ENCODE data around the gene CUTC.
"Not testable (repeated sequence)": the region's sequence is repeated elsewhere in the genome, so short reads cannot be mapped to it uniquely, and the experiment has no call there.

CUTC gene

GRCh38 chr10:99709480-99710229 lies 22.4 kb upstream of the CUTC start:
- Histone ChIP-seq H3K4me1 (ENCODE audit: control insufficient read depth in 1 of 2, insufficient read depth in 2 of 2, low read length in 2 of 2) (peaks cover 0 to 4% of the 10 kb centered on the region in 2 donors), H3K4me3 (ENCODE audit: low read depth in 1 of 2, low read length in 2 of 2) (no peak overlapping the region), H3K9me3 (ENCODE audit: control insufficient read depth in 1 of 2, low read length in 2 of 2) (no peaks in the 10 kb centered on the region), H3K36me3 (ENCODE audit: control insufficient read depth in 1 of 2, insufficient read depth in 2 of 2, low read length in 2 of 2) (peaks cover 19 to 74% of the 10 kb centered on the region in 2 donors), H3K27ac (ENCODE audit: low read depth, low read length) (no peak overlapping the region), H3K9ac (ENCODE audit: low read depth in 1 of 2, low read length in 2 of 2) (no peak overlapping the region), H3K27me3 (ENCODE audit: control insufficient read depth in 1 of 2, insufficient read depth in 2 of 2, low read length in 2 of 2) (no peaks in the 10 kb centered on the region)

- H3K36me3 ChIP-seq (ENCODE audit: control insufficient read depth in 1 of 2, insufficient read depth in 2 of 2, low read length in 2 of 2), result peaks cover 18 to 74% of the 10 kb centered on the region in 2 donors
- H3K27ac ChIP-seq (ENCODE audit: low read depth, low read length), result no peak overlapping the region
Measured at GRCh38 chr10:99711129-99711719, 20.8 kb upstream of the CUTC start.

GRCh38 chr10:99714446-99714845 lies 17.6 kb upstream of the CUTC start:
- Histone ChIP-seq H3K27ac (ENCODE audit: low read depth, low read length) (no peak overlapping the region), H3K9me3 (ENCODE audit: control insufficient read depth in 1 of 2, low read length in 2 of 2) (no peaks in the 10 kb centered on the region), H3K4me3 (ENCODE audit: low read depth in 1 of 2, low read length in 2 of 2) (no peak overlapping the region), H3K36me3 (ENCODE audit: control insufficient read depth in 1 of 2, insufficient read depth in 2 of 2, low read length in 2 of 2) (peaks cover 30 to 80% of the 10 kb centered on the region in 2 donors), H3K4me1 (ENCODE audit: control insufficient read depth in 1 of 2, insufficient read depth in 2 of 2, low read length in 2 of 2) (peaks cover 0 to 4% of the 10 kb centered on the region in 2 donors), H3K9ac (ENCODE audit: low read depth in 1 of 2, low read length in 2 of 2) (no peak overlapping the region), H3K27me3 (ENCODE audit: control insufficient read depth in 1 of 2, insufficient read depth in 2 of 2, low read length in 2 of 2) (no peaks in the 10 kb centered on the region)

More at GRCh38 chr10:99711129-99711719, 20.8 kb upstream of the CUTC start:
- H3K9ac ChIP-seq (ENCODE audit: low read depth in 1 of 2, low read length in 2 of 2), result no peak overlapping the region
- no peak overlapping the region for H3K4me3 ChIP-seq (ENCODE audit: low read depth in 1 of 2, low read length in 2 of 2)
- H3K4me1 ChIP-seq (ENCODE audit: control insufficient read depth in 1 of 2, insufficient read depth in 2 of 2, low read length in 2 of 2), result peaks cover 0 to 4% of the 10 kb centered on the region in 2 donors
- no peaks in the 10 kb centered on the region for H3K27me3 ChIP-seq (ENCODE audit: control insufficient read depth in 1 of 2, insufficient read depth in 2 of 2, low read length in 2 of 2)
- no peaks in the 10 kb centered on the region for H3K9me3 ChIP-seq (ENCODE audit: control insufficient read depth in 1 of 2, low read length in 2 of 2)

GRCh38 chr10:99720387-99720786 lies 11.6 kb upstream of the CUTC start:
- H3K36me3 ChIP-seq (ENCODE audit: control insufficient read depth in 1 of 2, insufficient read depth in 2 of 2, low read length in 2 of 2), result peaks cover 28 to 81% of the 10 kb centered on the region in 2 donors
- H3K4me3 ChIP-seq (ENCODE audit: low read depth in 1 of 2, low read length in 2 of 2), result no peak overlapping the region
- no peak overlapping the region for H3K9ac ChIP-seq (ENCODE audit: low read depth in 1 of 2, low read length in 2 of 2)
- H3K4me1 ChIP-seq (ENCODE audit: control insufficient read depth in 1 of 2, insufficient read depth in 2 of 2, low read length in 2 of 2), result no peaks in the 10 kb centered on the region
- H3K27me3 ChIP-seq (ENCODE audit: control insufficient read depth in 1 of 2, insufficient read depth in 2 of 2, low read length in 2 of 2), result no peaks in the 10 kb centered on the region
- H3K27ac ChIP-seq (ENCODE audit: low read depth, low read length), result no peak overlapping the region
- H3K9me3 ChIP-seq (ENCODE audit: control insufficient read depth in 1 of 2, low read length in 2 of 2), result no peaks in the 10 kb centered on the region

GRCh38 chr10:99730026-99730425 lies 2.0 kb upstream of the CUTC start:
- Histone ChIP-seq H3K27ac (ENCODE audit: low read depth, low read length) (no peak overlapping the region), H3K27me3 (ENCODE audit: control insufficient read depth in 1 of 2, insufficient read depth in 2 of 2, low read length in 2 of 2) (no peaks in the 10 kb centered on the region), H3K9ac (ENCODE audit: low read depth in 1 of 2, low read length in 2 of 2) (no peak overlapping the region), H3K36me3 (ENCODE audit: control insufficient read depth in 1 of 2, insufficient read depth in 2 of 2, low read length in 2 of 2) (peaks cover 20 to 34% of the 10 kb centered on the region in 2 donors), H3K4me3 (ENCODE audit: low read depth in 1 of 2, low read length in 2 of 2) (no peak overlapping the region), H3K9me3 (ENCODE audit: control insufficient read depth in 1 of 2, low read length in 2 of 2) (no peaks in the 10 kb centered on the region), H3K4me1 (ENCODE audit: control insufficient read depth in 1 of 2, insufficient read depth in 2 of 2, low read length in 2 of 2) (peaks cover 9 to 19% of the 10 kb centered on the region in 2 donors)

- Histone ChIP-seq H3K27ac (ENCODE audit: low read depth, low read length) (peak overlapping the region; percentile 79), H3K36me3 (ENCODE audit: control insufficient read depth in 1 of 2, insufficient read depth in 2 of 2, low read length in 2 of 2) (peaks cover 9 to 24% of the 10 kb centered on the region in 2 donors), H3K4me3 (ENCODE audit: low read depth in 1 of 2, low read length in 2 of 2) (peak overlapping the region; percentile 99 to 100), H3K4me1 (ENCODE audit: control insufficient read depth in 1 of 2, insufficient read depth in 2 of 2, low read length in 2 of 2) (peaks cover 9 to 19% of the 10 kb centered on the region in 2 donors), H3K9me3 (ENCODE audit: control insufficient read depth in 1 of 2, low read length in 2 of 2) (no peaks in the 10 kb centered on the region), H3K9ac (ENCODE audit: low read depth in 1 of 2, low read length in 2 of 2) (peak overlapping the region; percentile 83 to 87), H3K27me3 (ENCODE audit: control insufficient read depth in 1 of 2, insufficient read depth in 2 of 2, low read length in 2 of 2) (no peaks in the 10 kb centered on the region)
Measured at GRCh38 chr10:99731306-99732032, 565 bp upstream of the CUTC start.

DNA sequence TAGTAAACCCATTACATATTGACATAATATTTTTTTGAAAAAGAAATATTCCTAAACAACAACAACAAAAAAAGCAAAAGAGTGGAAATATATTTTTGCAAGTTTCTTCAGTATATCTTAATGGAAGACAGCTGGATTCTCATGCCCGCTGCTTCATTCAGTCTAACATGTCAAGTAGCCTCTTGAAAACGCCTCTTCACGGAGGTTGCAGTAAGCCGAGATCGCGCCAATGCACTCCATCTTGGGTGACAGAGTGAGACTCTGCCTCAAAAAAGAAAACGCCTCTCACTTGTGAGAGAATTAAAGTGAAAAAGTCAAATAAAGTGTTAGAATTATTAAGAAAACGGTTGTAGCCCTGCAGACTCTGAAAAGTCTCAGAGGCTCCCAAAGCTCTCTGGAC lies 1.3 kb downstream of the CUTC start:
- no peaks in the 10 kb centered on the region for H3K27me3 ChIP-seq (ENCODE audit: control insufficient read depth in 1 of 2, insufficient read depth in 2 of 2, low read length in 2 of 2)
- H3K4me3 ChIP-seq (ENCODE audit: low read depth in 1 of 2, low read length in 2 of 2), result peak overlapping the region; percentile 58 to 65
- H3K4me1 ChIP-seq (ENCODE audit: control insufficient read depth in 1 of 2, insufficient read depth in 2 of 2, low read length in 2 of 2), result peaks cover 9 to 19% of the 10 kb centered on the region in 2 donors
- H3K9me3 ChIP-seq (ENCODE audit: control insufficient read depth in 1 of 2, low read length in 2 of 2), result no peaks in the 10 kb centered on the region
- peak overlapping the region in 1 of 2 donors; percentile 22 for H3K9ac ChIP-seq (ENCODE audit: low read depth in 1 of 2, low read length in 2 of 2)
- H3K27ac ChIP-seq (ENCODE audit: low read depth, low read length), result no peak overlapping the region
- peaks cover 8 to 24% of the 10 kb centered on the region in 2 donors for H3K36me3 ChIP-seq (ENCODE audit: control insufficient read depth in 1 of 2, insufficient read depth in 2 of 2, low read length in 2 of 2)

DNA sequence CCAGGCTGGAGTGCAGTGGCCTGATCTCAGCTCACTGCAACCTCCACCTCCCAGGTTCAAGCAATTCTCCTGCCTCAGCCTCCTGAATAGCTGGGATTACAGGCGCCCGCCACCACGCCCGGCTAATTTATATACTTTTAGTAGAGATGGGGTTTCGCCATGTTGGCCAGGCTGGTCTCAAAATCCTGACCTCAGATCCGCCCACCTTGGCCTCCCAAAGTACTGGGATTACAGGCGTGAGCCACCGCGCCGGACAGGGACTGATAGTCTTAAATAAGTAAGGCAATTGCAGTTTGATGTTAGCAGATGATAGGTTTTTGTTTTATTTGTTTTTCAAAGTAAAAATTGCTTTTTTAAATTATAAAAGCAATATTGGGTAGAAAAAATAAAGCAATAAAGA lies 2.1 kb downstream of the CUTC start:
- H3K36me3 ChIP-seq (ENCODE audit: control insufficient read depth in 1 of 2, insufficient read depth in 2 of 2, low read length in 2 of 2), result peaks cover 6 to 19% of the 10 kb centered on the region in 2 donors
- H3K9me3 ChIP-seq (ENCODE audit: control insufficient read depth in 1 of 2, low read length in 2 of 2); H3K4me3 ChIP-seq (ENCODE audit: low read depth in 1 of 2, low read length in 2 of 2); H3K27me3 ChIP-seq (ENCODE audit: control insufficient read depth in 1 of 2, insufficient read depth in 2 of 2, low read length in 2 of 2); H3K9ac ChIP-seq (ENCODE audit: low read depth in 1 of 2, low read length in 2 of 2); H3K27ac ChIP-seq (ENCODE audit: low read depth, low read length): not testable (repeated sequence)
- H3K4me1 ChIP-seq (ENCODE audit: control insufficient read depth in 1 of 2, insufficient read depth in 2 of 2, low read length in 2 of 2), result peaks cover 9 to 19% of the 10 kb centered on the region in 2 donors

DNA sequence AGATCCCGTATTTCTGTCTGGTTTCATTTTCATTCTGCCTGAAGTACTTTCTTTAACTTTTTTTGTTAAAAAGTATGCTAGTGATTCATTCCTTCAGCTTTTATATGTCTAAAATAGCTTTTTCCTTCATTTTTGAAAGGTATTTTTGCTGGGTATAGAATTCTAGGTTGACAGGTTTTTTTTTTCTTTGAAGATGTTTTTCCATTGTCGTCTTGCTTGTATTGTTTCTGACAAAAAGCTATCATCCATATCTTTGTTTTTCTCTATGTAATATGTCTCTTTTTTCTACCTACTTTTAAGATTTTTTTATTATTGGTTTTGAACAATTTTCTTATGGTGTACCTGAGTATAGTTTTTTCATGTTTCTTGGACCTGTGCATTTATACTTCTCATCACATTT lies 8.2 kb downstream of the CUTC start:
- Histone ChIP-seq H3K27ac (ENCODE audit: low read depth, low read length) (no peak overlapping the region), H3K9me3 (ENCODE audit: control insufficient read depth in 1 of 2, low read length in 2 of 2) (peaks cover 0 to 13% of the 10 kb centered on the region in 2 donors), H3K27me3 (ENCODE audit: control insufficient read depth in 1 of 2, insufficient read depth in 2 of 2, low read length in 2 of 2) (no peaks in the 10 kb centered on the region), H3K9ac (ENCODE audit: low read depth in 1 of 2, low read length in 2 of 2) (no peak overlapping the region), H3K36me3 (ENCODE audit: control insufficient read depth in 1 of 2, insufficient read depth in 2 of 2, low read length in 2 of 2) (peaks cover 44 to 73% of the 10 kb centered on the region in 2 donors), H3K4me1 (ENCODE audit: control insufficient read depth in 1 of 2, insufficient read depth in 2 of 2, low read length in 2 of 2) (peaks cover 0 to 3% of the 10 kb centered on the region in 2 donors), H3K4me3 (ENCODE audit: low read depth in 1 of 2, low read length in 2 of 2) (no peak overlapping the region)
